GM21529 (cell line): ENCODE data around the gene HNF4A.

Source experiments
- ATAC-seq: cut with Tn5 transposase; IDR thresholded peaks from one replicate; pipeline ENCODE4 v1.9.1; 2021; ENCODE audit not compliant: unreplicated experiment

Gene HNF4A

GRCh38 chr20:44439318-44439717, 83.8 kb downstream of the HNF4A start:
- ATAC-seq, result no peak

DNA sequence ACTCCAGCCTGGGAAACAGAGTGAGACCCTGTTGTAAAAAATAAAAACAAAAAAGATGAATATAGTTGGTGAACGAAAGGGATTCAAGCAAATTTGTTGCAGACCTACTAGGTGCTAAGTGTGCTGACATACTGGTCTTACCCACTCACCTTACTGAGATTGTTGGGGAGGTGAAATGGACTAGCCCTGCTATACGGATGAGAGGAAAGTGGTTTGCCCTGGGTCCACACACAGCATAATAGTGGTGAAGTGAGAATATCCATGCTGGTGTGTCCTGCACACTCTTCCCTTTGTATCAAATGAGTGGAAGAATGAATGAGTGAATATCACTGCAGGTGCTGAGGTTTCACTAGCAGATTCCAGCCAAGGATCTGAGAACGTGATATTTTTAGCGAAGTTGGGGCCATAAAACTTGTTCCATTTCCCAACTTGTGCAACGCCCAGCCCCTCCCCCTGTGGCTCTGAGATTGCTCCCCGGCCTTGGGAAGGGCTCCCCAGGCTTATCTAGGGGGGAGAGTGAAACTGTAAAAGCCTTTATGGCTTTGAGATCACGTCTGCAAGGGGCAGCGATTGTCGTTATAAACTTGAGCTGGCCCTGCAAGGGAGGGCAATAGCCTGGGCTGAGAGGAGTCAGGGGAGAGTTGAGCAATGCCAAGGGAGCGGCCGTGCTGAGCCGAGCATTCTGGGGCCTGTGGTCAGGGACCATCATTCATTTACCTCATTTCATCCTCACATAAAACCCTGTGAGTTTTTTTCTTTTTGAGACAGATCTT, 87.0 kb downstream of the HNF4A start:
- no peak for ATAC-seq

DNA sequence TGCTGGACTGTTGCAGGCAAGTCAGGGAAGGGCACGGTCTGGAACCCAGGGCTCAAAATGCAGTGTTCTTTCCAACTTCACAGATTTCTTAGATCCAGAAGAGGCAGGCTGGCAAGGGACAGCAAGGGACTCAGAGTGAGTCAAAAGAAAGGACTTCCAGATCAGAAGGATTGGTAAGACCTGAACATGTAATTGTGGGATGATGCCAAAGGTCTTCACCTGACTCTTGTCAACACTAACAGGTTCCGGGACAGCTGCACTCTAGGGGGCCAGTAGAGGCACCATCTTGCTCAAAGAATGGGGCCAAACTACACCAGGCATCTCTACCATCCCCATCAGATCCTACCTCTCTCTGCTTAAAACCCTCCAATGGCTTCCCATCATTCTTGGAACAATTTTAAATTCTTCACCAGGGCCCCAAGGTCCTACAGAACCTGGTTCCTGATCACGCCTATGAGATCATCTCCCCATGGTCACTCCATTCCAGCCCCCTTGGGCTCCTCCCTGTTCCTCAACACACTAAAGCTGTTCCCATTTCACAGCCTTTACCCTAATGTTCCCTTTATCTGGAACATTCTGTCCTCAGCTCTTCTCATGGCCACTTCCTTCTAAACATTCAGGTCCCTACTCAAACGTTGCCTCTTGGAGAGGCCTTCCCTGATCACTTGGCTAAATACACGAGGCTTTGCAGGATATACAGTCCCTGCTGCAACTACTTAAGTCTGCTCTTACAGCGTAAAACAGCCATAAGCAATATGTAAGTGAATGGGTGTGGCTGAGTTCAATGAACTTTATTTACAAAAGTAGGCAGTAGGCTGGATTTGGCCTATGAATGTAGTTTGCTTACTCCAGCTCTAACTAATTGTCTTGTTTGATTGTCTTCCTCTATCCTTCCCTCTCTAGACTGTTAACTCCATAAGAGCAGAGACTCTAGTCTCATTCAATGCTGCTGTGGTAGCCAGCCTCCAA, 90.5 kb downstream of the HNF4A start:
- ATAC-seq, result no peak

DNA sequence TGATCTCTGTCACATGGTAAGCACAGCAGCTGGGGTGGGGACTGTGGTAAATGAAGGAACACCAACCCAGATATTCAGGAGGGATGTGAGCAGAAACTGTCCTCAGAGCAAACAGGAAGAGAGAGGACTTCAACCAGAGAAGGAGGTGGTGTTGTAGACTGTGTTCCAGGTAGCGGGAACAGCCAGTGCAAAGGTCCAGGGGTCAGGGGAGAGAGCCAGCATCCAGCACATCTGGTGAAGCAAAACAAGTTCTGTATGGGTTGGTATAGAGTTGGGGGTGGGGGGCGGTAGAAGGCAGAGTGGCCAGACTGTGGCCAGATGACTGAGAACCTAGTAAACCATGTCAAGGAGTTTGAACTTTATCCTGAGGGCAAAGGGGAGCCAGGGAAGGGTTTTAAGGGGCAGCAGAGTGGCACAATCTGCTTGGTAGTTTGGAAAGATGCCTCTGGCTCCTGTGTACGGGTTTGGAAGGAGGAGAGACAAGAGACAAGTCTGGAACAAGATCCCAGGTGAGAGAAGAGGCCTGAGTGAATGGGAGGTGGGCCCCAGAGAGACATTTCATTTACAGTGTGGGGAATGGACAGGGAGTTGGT, 92.4 kb downstream of the HNF4A start:
- ATAC-seq, result no peak

DNA sequence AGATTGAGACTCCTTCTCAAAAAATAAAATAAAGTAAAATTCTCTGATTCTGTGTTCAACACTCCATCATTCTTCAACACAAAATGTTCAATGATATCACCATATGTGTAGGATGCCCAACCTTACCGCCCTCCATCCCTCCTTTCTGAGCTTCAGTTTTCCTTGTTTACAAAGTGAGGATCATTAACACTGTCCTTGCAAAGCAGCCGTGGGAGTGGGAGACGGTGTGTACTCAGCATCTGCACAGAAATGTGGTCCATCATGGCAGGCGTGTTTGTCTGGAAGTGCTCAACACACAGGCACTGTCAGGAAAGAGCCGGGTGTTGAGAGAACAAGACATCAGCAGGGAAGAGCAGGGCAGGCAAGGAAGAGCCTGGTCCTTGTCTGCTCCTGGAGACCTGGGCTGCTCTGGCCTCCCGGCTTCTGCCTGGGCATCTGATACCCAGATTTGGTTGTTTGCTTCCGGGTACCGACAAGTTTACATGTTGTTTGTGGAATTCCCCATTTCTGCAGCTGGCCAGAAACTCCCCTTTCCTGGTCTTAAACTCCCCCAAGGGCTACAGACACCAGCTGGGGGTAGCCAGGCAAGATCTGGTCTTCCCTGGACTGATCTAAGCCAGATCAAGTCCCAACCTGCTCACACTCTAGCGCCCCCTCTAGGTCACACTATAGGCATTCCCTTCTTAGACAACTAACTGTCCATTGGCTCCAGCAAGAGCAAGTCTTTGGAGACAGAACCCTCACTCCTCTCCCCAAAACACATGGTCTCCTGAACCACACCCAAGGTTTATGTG, 93.5 kb downstream of the HNF4A start:
- ATAC-seq, result no peak

DNA sequence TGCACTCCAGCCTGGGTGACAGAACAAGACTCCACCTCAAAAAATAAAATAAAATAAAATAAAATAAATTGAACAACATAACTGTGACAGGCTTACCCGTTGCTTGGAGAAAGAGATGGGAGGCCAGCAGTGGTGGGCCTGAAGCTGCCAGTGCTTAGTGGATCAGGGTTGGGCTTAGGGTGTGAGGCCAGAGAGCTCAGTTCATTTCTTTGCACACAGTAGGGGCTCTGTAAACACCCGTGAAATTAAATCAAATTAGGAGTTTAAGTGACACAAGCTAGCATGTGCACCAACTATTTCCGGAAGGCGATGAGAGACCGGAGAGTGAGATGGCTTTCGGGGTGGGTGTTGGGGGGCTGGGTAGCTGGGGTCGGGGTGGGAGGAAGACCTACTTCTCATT, 94.4 kb downstream of the HNF4A start:
- no peak for ATAC-seq

DNA sequence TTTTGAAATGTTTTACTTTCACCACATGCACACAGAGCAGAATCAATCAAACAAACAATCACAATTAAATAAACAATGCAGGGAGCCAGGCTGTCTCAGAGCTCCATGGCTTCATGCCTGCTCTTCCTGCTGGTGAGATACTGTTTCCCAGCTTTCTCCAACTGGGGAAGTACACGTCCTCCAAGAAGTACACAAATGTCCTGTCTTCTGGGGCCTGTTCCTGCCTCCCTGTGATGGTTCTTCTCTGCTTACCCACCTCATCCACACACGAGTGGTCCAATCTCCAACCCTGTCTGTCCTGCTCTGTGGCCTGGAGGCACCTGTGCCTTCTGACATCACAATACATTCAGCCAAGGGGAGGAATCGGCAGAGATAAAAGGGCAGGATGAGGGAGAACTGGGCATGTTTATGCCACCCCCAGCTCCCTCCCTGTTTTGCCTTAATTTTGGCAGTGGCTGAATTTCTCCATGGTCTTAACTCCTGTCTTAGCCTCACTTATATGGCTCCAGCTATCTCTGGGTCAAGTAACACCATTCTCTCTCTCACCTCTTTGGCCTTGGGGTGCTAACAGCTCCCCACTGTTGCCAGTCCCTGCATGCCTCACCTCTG, 94.9 kb downstream of the HNF4A start:
- no peak for ATAC-seq

DNA sequence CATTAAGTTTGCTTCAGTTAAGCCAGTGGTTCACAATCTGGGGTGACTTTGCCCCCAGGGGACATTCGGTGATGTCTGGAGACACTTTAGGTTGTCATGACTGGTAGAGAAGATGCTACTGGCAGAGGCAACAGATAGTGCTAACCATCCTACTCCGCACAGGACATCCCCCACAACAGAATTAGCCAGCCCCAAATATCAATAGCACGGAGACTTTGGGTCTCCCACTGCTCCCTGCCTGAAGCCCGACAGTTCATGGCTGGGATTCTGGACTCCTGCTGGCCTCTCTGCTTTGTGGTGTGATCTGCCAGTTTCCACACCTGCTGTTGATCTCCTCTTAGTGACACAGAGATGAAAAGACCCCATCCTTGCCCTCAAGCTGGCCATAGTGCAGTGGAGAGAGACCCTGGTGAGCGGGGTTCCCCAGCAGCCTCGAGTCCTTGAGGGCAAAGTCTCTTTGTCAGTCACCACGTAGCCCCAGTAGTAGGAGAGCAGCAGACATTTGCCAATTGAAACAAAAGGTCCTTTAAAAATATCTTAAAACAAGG, 95.5 kb downstream of the HNF4A start:
- no peak for ATAC-seq

- ATAC-seq, result no peak
Observed at GRCh38 chr20:44454306-44454963, 98.9 kb downstream of the HNF4A start.

- no peak for ATAC-seq
Observed at GRCh38 chr20:44455126-44455525, 99.6 kb downstream of the HNF4A start.

- ATAC-seq, result no peak
Observed at GRCh38 chr20:44456611-44457010, 101.1 kb downstream of the HNF4A start.

DNA sequence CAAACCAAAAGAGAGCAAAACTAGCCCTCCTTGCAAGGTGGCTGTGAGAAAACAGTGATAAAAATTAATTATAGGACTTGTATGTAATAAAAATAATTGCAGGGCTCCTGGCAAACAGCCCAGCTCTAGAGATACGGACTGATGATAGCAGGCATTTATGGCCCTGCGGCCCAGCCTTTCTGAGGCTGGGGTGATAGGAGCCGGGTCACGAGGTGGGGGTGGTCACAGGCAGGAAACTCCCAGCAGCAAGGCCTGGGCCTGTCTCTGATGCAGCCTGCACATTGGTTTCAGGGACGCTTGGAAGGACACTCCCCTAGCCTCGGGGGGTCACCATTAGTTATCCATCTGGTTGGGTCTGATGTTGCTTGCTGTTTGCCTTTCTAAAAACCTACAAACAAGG, 101.5 kb downstream of the HNF4A start:
- ATAC-seq, result no peak

GRCh38 chr20:44459271-44459670, 103.8 kb downstream of the HNF4A start:
- ATAC-seq, result no peak

DNA sequence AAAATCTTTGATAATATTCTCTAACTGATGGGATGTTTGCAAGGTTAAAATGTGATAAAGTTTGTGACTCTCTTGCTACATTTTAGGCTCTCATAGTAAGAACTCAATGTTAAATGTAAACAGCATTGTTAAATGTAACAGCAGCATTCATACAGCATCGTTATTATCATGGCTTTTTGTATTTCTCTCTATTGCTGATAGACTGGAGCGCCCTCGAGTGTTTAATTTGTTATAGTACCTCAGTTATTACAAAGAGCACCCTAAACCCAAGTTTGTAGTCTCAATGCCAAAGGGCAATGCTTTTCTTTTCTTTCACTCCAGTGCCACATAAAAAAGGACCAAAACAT, 105.3 kb downstream of the HNF4A start:
- ATAC-seq, result no peak

- no peak for ATAC-seq
Observed at GRCh38 chr20:44461142-44461802, 105.8 kb downstream of the HNF4A start.

DNA sequence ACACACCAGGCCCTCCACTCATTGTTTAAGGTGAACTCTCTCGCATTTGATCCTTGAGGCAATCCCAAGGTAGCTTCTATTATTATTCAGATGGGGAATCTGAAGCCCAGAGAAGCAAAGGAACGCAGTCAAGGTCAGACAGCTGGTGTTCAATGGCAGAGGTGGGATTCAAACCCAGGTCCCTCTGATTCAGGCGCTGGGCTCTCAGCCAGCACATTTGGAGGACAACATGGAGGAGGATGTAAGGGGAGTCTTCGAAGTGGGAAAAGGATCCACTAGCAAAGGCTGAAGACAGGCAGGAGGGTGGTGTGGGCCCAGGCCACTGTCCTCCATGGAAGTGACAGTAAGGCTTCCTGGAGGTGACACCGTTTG, 106.3 kb downstream of the HNF4A start:
- no peak for ATAC-seq

GRCh38 chr20:44463466-44463865, 108.0 kb downstream of the HNF4A start:
- ATAC-seq, result no peak

- no peak for ATAC-seq
Observed at GRCh38 chr20:44464514-44464913, 109.0 kb downstream of the HNF4A start.

DNA sequence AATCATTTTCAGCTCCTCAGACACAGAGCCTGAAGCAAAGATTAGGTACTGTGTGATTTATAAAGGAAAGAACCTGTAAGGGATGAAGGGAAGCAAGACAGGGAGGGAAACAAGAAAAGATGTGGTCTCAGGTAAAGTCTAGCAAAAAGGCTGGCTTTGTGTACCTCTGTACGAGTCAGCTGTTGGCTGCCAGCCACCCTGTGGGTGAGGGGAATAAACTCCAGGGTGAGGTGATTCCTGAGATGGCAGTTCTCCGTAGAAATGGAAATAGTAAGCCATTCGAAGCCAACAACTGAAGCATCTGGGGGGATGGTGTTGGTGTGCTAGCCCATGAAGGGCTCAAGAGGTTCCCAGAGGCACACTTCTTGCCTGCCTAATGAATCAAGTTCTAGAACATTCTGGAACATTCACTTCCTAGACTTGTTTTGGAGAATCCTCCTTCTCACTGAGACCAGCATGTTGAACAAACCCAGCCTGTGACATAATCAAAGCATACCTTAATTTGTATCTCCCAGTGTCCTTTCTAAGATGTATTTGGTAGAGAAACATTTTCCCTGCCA, 109.6 kb downstream of the HNF4A start:
- no peak for ATAC-seq
